Bronchial smooth muscle cell (primary cell): ENCODE data around the gene FOXL1. TPM values are rescaled to one million over a fixed set of nuclear protein-coding genes. Genes with fewer than 3 reads are reported as not detected.

Source experiments
- total RNA-seq: library from RNA; depleted of rRNA; stranded (reverse); fragments of >200 nt; gene quantifications from 2 replicates; pipeline ENCODE4 v1.2.1, GENCODE V29; 2014

Gene FOXL1
- 5.2 and 7.2 TPM in 2 replicates for total RNA-seq

GRCh38 chr16:86578061-86578599 is at the start of gene FOXL1:
FOXL1 (plus strand) TSS chr16:86578549; CDS start chr16:86578724, 175 bp downstream.

GRCh38 chr16:86554917-86555703 is 23.2 kb upstream of the FOXL1 start, which contains the start of gene MTHFSD:
MTHFSD (minus strand) TSS chr16:86555235; CDS start chr16:86555184, 51 bp downstream.

GRCh38 chr16:86566601-86566965 is 11.8 kb upstream of the FOXL1 start, which contains the start of gene FOXC2:
FOXC2 (plus strand) TSS chr16:86566829; CDS start chr16:86567336, 507 bp downstream.

Other genes with a start within 250 kb of the FOXL1 start
- gene FOXF1, start 68.0 kb upstream of the FOXL1 start, total RNA-seq = 7.1 TPM in 2 replicates
- 12.7 and 18.3 TPM in 2 replicates for gene MTHFSD, start 23.3 kb upstream of the FOXL1 start, total RNA-seq
- 0.17 and 0.32 TPM in 2 replicates for gene FOXC2, start 11.7 kb upstream of the FOXL1 start, total RNA-seq